H1 (cell line): Measurements from ENCODE around the gene PDZD8. TPM values are rescaled to one million over a fixed set of nuclear protein-coding genes. Genes with fewer than 3 reads are reported as not detected.

Experiments used
- NRF1 ChIP-seq: IDR thresholded peaks from 2 replicates; pipeline ENCODE4 v1.6.1; 2011; ENCODE audit warnings: mild to moderate bottlenecking, low read depth, low read length, improper control_type of control experiment
- POLR2AphosphoS5 ChIP-seq: IDR thresholded peaks from 2 replicates; pipeline ENCODE4 v1.6.1; 2011; ENCODE audit warnings: low read depth, low read length
- SAP30 ChIP-seq: fragments of 300-600 bp; sonication (generic); IDR thresholded peaks from 2 replicates; pipeline ENCODE4 v1.7.1; 2012; ENCODE audit warnings: low read length, moderate library complexity, mild to moderate bottlenecking, inconsistent platforms; ENCODE audit not compliant: insufficient read depth, insufficient replicate concordance
- SIN3A ChIP-seq, 2 experiments: IDR thresholded peaks in 1 of 2; conservative IDR thresholded peaks in 1 of 2; 2 replicates each; pipeline ENCODE4 v1.6.1; 2011 to 2012; ENCODE audit warnings: low read length in 2 of 2, improper control_type of control experiment in 1 of 2, low read depth in 1 of 2, mild to moderate bottlenecking in 1 of 2
- SRF ChIP-seq: IDR thresholded peaks from 2 replicates; pipeline ENCODE4 v1.6.1; 2011; ENCODE audit warnings: mild to moderate bottlenecking, low read depth, low read length, moderate library complexity
- SUZ12 ChIP-seq: fragments of 200-600 bp; sonication (generic); IDR thresholded peaks from 2 replicates; pipeline ENCODE4 v1.6.1; 2012; ENCODE audit warnings: mild to moderate bottlenecking, inconsistent platforms, low read length, moderate library complexity, mixed read lengths
- TEAD4 ChIP-seq: IDR thresholded peaks from 2 replicates; pipeline ENCODE4 v1.6.1; 2012; ENCODE audit warnings: low read depth, low read length, inconsistent platforms, mixed read lengths
- polyA plus RNA-seq, 7 experiments: library from polyadenylated mRNA; depleted of rRNA in 3 of 7; stranded (reverse) in 5 of 7; unstranded in 2 of 7; fragments of >200 nt in 5 of 7; fragments of 200-250 nt in 2 of 7; gene quantifications; 1 replicate in 5 of 7; 2 replicates in 1 of 7; 4 replicates in 1 of 7; pipeline versions ENCODE4 v1.2.1 to v1.2.3, GENCODE V29; 2011 to 2013; ENCODE audit warnings: missing spikeins in 2 of 7, mixed read lengths in 2 of 7
- total RNA-seq: library from RNA; stranded (reverse); fragmentation: NEBNext Ultra II Directional; extraction: Animal tissue kit (Norgen Biotek cat#: 25700); gene quantifications from 2 replicates; pipeline ENCODE4 v1.2.1, GENCODE V29; 2021
- TF ChIP-seq, protein P1 (sequence below): fragments of 300-600 bp; sonication (generic); IDR thresholded peaks from 2 replicates; pipeline ENCODE4 v1.7.1; 2012; ENCODE audit warnings: low read length, moderate library complexity, mild to moderate bottlenecking, inconsistent platforms; ENCODE audit not compliant: insufficient replicate concordance
- TF ChIP-seq, protein P2 (sequence below), 3 experiments: IDR thresholded peaks; 1 replicate in 2 of 3; 2 replicates in 1 of 3; pipeline versions ENCODE4 v1.5.1 to v1.6.1; 2011; ENCODE audit warnings: low read length in 3 of 3, mild to moderate bottlenecking in 3 of 3, inconsistent platforms in 2 of 3, low read depth in 1 of 3, moderate library complexity in 1 of 3; ENCODE audit not compliant: insufficient read depth in 1 of 3; ENCODE audit errors: control extremely low read depth in 1 of 3

PDZD8 gene
- total and polyA plus RNA-seq, 2 of the 8 experiments (the other 6 are each of a cell fraction or from before 2014, with no cell fraction given), result 10.9 to 50.1 TPM

DNA sequence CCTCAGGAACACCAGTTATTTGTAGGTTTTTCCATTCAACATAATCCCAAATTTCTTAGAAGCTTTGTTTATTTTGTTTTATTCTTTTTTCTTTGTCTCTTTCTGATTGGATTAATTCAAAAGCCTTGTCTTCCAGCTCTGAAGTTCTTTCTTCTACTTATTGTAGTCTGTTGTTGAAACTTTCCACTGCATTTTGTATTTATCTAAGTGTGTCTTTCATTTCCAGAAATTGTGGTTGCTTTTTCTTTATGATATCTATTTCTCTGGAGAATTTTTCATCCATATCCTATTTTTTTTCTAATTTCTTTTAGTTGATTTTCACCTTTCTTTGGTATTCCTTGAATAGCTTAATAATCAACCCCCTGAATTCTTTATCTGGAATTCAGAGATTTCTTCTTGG, 75.8 kb downstream of the PDZD8 start (continued):
- TF ChIP-seq, protein P1, sequence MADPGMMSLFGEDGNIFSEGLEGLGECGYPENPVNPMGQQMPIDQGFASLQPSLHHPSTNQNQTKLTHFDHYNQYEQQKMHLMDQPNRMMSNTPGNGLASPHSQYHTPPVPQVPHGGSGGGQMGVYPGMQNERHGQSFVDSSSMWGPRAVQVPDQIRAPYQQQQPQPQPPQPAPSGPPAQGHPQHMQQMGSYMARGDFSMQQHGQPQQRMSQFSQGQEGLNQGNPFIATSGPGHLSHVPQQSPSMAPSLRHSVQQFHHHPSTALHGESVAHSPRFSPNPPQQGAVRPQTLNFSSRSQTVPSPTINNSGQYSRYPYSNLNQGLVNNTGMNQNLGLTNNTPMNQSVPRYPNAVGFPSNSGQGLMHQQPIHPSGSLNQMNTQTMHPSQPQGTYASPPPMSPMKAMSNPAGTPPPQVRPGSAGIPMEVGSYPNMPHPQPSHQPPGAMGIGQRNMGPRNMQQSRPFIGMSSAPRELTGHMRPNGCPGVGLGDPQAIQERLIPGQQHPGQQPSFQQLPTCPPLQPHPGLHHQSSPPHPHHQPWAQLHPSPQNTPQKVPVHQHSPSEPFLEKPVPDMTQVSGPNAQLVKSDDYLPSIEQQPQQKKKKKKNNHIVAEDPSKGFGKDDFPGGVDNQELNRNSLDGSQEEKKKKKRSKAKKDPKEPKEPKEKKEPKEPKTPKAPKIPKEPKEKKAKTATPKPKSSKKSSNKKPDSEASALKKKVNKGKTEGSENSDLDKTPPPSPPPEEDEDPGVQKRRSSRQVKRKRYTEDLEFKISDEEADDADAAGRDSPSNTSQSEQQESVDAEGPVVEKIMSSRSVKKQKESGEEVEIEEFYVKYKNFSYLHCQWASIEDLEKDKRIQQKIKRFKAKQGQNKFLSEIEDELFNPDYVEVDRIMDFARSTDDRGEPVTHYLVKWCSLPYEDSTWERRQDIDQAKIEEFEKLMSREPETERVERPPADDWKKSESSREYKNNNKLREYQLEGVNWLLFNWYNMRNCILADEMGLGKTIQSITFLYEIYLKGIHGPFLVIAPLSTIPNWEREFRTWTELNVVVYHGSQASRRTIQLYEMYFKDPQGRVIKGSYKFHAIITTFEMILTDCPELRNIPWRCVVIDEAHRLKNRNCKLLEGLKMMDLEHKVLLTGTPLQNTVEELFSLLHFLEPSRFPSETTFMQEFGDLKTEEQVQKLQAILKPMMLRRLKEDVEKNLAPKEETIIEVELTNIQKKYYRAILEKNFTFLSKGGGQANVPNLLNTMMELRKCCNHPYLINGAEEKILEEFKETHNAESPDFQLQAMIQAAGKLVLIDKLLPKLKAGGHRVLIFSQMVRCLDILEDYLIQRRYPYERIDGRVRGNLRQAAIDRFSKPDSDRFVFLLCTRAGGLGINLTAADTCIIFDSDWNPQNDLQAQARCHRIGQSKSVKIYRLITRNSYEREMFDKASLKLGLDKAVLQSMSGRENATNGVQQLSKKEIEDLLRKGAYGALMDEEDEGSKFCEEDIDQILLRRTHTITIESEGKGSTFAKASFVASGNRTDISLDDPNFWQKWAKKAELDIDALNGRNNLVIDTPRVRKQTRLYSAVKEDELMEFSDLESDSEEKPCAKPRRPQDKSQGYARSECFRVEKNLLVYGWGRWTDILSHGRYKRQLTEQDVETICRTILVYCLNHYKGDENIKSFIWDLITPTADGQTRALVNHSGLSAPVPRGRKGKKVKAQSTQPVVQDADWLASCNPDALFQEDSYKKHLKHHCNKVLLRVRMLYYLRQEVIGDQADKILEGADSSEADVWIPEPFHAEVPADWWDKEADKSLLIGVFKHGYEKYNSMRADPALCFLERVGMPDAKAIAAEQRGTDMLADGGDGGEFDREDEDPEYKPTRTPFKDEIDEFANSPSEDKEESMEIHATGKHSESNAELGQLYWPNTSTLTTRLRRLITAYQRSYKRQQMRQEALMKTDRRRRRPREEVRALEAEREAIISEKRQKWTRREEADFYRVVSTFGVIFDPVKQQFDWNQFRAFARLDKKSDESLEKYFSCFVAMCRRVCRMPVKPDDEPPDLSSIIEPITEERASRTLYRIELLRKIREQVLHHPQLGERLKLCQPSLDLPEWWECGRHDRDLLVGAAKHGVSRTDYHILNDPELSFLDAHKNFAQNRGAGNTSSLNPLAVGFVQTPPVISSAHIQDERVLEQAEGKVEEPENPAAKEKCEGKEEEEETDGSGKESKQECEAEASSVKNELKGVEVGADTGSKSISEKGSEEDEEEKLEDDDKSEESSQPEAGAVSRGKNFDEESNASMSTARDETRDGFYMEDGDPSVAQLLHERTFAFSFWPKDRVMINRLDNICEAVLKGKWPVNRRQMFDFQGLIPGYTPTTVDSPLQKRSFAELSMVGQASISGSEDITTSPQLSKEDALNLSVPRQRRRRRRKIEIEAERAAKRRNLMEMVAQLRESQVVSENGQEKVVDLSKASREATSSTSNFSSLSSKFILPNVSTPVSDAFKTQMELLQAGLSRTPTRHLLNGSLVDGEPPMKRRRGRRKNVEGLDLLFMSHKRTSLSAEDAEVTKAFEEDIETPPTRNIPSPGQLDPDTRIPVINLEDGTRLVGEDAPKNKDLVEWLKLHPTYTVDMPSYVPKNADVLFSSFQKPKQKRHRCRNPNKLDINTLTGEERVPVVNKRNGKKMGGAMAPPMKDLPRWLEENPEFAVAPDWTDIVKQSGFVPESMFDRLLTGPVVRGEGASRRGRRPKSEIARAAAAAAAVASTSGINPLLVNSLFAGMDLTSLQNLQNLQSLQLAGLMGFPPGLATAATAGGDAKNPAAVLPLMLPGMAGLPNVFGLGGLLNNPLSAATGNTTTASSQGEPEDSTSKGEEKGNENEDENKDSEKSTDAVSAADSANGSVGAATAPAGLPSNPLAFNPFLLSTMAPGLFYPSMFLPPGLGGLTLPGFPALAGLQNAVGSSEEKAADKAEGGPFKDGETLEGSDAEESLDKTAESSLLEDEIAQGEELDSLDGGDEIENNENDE, result no peak
- TF ChIP-seq NRF1 (no peak), POLR2AphosphoS5 (no peak), TEAD4 (no peak), SAP30 (no peak), SUZ12 (no peak), SRF (no peak), SIN3A (conservative IDR thresholded peaks at IDR 0.05 in 1 of 2, IDR thresholded peaks at IDR 0.05 in 1 of 2; ENCODE audit: low read depth in 1 of 2, low read length in 2 of 2) (no peak)
- TF ChIP-seq, protein P2, sequence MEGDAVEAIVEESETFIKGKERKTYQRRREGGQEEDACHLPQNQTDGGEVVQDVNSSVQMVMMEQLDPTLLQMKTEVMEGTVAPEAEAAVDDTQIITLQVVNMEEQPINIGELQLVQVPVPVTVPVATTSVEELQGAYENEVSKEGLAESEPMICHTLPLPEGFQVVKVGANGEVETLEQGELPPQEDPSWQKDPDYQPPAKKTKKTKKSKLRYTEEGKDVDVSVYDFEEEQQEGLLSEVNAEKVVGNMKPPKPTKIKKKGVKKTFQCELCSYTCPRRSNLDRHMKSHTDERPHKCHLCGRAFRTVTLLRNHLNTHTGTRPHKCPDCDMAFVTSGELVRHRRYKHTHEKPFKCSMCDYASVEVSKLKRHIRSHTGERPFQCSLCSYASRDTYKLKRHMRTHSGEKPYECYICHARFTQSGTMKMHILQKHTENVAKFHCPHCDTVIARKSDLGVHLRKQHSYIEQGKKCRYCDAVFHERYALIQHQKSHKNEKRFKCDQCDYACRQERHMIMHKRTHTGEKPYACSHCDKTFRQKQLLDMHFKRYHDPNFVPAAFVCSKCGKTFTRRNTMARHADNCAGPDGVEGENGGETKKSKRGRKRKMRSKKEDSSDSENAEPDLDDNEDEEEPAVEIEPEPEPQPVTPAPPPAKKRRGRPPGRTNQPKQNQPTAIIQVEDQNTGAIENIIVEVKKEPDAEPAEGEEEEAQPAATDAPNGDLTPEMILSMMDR (IDR thresholded peaks at IDR 0.05; ENCODE audit: control extremely low read depth in 1 of 3, insufficient read depth in 1 of 3, low read depth in 1 of 3, low read length in 3 of 3), result no peak
